Measurements from ENCODE around the gene CFAP54.
"Not testable (repeated sequence)": the region's sequence is repeated elsewhere in the genome, so short reads cannot be mapped to it uniquely, and the experiment has no call there.

DNA sequence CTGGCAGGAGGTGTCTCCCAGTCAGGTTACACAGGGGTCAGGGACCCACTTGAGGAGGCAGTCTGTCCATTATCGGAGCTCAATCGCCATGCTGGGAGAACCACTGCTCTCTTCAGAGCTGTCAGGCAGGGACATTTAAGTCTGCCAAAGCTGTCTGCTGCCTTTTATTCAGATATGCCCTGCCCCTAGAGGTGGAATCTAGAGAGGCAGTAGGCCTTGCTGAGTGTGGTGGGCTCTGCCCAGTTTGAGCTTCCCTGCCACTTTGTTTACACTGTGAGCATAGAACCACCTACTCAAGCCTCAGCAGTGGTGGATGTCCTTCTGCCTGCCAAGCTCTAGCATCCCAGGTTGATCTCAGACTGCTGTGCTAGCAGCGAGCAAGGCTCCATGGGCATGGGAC is 115.0 kb downstream of the CFAP54 start:
- not testable (repeated sequence) for TF ChIP-seq POLR2A (IDR thresholded peaks at IDR 0.05; ENCODE audit: extremely low read depth, insufficient read length); CTCF (IDR thresholded peaks at IDR 0.05; ENCODE audit: low read depth, low read length); MYC (IDR thresholded peaks at IDR 0.05; ENCODE audit: low read depth, low read length); MAX (IDR thresholded peaks at IDR 0.05; ENCODE audit: low read depth, low read length)
